Measurements from ENCODE around the gene PCSK4. TPM values are rescaled to one million over a fixed set of nuclear protein-coding genes. Genes with fewer than 3 reads are reported as not detected.

The PCSK4 gene
- total and polyA plus RNA-seq, 2 of the 13 experiments (the other 11 are each of a cell fraction or from before 2014, with no cell fraction given): 2.0 to 2.7 TPM

- TF ChIP-seq SNAPC4 (CRISPR knock-in tag; IDR thresholded peaks at IDR 0.05) (no peak), SNAPC2 (CRISPR knock-in tag; IDR thresholded peaks at IDR 0.05) (no peak), PATZ1 (CRISPR knock-in tag; IDR thresholded peaks at IDR 0.05) (0 out of 2 replicates have a peak, but pooled peaks have one; percentile 35), ZNF629 (CRISPR knock-in tag; conservative IDR thresholded peaks at IDR 0.05) (peak; percentile 70), HNRNPL (IDR thresholded peaks at IDR 0.05; ENCODE audit: low read depth, low read length) (0 out of 2 replicates have a peak, but pooled peaks have one; percentile 49), RAD21 (CRISPR knock-in tag; IDR thresholded peaks at IDR 0.05) (peak; percentile 59), MAZ (IDR thresholded peaks at IDR 0.05; ENCODE audit: borderline replicate concordance, low read depth, low read length) (peak; percentile 34; the same call in 1 of the 2 replicates), MAZ (CRISPR knock-in tag; IDR thresholded peaks at IDR 0.05; ENCODE audit: low read depth) (0 out of 2 replicates have a peak, but pooled peaks have one; percentile 28)
Observed at GRCh38 chr19:1513499-1514294, 23.5 kb upstream of the PCSK4 start (continued).

All from HepG2 (cell line).